ENCODE measurements around the gene ZNF532. TPM values are rescaled to one million over a fixed set of nuclear protein-coding genes. Genes with fewer than 3 reads are reported as not detected.
"Not testable (repeated sequence)": the region's sequence is repeated elsewhere in the genome, so short reads cannot be mapped to it uniquely, and the experiment has no call there.

ZNF532 gene
- total and polyA plus RNA-seq, 2 of the 13 experiments (the other 11 are each of a cell fraction or from before 2014, with no cell fraction given), result not detected

- TF ChIP-seq, protein P1, sequence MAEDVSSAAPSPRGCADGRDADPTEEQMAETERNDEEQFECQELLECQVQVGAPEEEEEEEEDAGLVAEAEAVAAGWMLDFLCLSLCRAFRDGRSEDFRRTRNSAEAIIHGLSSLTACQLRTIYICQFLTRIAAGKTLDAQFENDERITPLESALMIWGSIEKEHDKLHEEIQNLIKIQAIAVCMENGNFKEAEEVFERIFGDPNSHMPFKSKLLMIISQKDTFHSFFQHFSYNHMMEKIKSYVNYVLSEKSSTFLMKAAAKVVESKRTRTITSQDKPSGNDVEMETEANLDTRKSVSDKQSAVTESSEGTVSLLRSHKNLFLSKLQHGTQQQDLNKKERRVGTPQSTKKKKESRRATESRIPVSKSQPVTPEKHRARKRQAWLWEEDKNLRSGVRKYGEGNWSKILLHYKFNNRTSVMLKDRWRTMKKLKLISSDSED (CRISPR knock-in tag; IDR thresholded peaks at IDR 0.05), result no peak
- no peak for TF ChIP-seq ZNF430 (CRISPR knock-in tag; IDR thresholded peaks at IDR 0.05)
- TF ChIP-seq RAD21 (CRISPR knock-in tag; IDR thresholded peaks at IDR 0.05), result no peak
- TF ChIP-seq AFF4 (CRISPR knock-in tag; IDR thresholded peaks at IDR 0.05), result no peak
- TF ChIP-seq, protein P2, sequence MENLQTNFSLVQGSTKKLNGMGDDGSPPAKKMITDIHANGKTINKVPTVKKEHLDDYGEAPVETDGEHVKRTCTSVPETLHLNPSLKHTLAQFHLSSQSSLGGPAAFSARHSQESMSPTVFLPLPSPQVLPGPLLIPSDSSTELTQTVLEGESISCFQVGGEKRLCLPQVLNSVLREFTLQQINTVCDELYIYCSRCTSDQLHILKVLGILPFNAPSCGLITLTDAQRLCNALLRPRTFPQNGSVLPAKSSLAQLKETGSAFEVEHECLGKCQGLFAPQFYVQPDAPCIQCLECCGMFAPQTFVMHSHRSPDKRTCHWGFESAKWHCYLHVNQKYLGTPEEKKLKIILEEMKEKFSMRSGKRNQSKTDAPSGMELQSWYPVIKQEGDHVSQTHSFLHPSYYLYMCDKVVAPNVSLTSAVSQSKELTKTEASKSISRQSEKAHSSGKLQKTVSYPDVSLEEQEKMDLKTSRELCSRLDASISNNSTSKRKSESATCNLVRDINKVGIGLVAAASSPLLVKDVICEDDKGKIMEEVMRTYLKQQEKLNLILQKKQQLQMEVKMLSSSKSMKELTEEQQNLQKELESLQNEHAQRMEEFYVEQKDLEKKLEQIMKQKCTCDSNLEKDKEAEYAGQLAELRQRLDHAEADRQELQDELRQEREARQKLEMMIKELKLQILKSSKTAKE (CRISPR knock-in tag; IDR thresholded peaks at IDR 0.05; ENCODE audit: borderline replicate concordance), result no peak
Observed at GRCh38 chr18:58829263-58829662, 35.4 kb upstream of the ZNF532 start (continued).

DNA sequence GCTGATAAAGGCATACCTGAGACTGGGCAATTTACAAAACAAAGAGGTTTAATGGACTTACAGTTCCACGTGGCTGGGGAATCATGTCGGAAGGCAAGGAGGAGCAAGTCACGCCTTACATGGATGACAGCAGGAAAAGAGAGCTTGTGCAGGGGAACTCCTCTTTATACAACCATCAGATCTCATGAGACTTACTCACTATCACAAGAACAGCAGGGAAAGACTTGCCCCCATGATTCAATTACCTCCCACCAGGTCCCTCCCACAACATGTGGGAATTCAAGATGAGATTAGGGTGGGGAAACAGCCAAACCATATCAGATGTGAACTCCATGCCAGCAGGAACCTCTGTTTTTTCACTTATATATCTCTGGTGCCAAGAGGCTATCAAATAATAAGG, 34.8 kb upstream of the ZNF532 start:
- H3K9ac ChIP-seq (ENCODE audit: insufficient read depth, low read depth, low read length); FAIRE-seq; H3K79me2 ChIP-seq (ENCODE audit: insufficient read depth, low read length); DNase-seq (ENCODE audit: low spot score); H3K4me2 ChIP-seq (ENCODE audit: low read depth, low read length); H3K4me1 ChIP-seq (ENCODE audit: insufficient read depth, low read length); H3K36me3 ChIP-seq (replicated peaks in 1 of 2; ENCODE audit: control insufficient read depth in 1 of 2, insufficient read depth in 2 of 2, low read length in 2 of 2); in situ Hi-C loops (cut with HindIII; ENCODE audit: extremely low pct_ligation_motif_present, low pct_unique_long_range_greater_than_20kb); H3K27ac ChIP-seq (ENCODE audit: extremely low read length, insufficient read depth, low read length); H4K20me1 ChIP-seq (ENCODE audit: insufficient read depth, low read length); CTCF ChIA-PET (ENCODE audit: low intra/inter-chr PET ratio, low total read pairs); H3K27me3 ChIP-seq (ENCODE audit: control insufficient read depth in 1 of 2, insufficient read depth in 2 of 2, low read length in 2 of 2); BruUV-seq (replicated peaks); H3K4me3 ChIP-seq (replicated peaks in 1 of 3; ENCODE audit: insufficient read depth in 1 of 3, low read depth in 2 of 3, low read length in 3 of 3); intact Hi-C loops (cut with micrococcal nuclease; ENCODE audit: unreplicated experiment); ATAC-seq; H2AFZ ChIP-seq (ENCODE audit: low read length); H3K9me3 ChIP-seq (ENCODE audit: low read length); POLR2A ChIA-PET: not testable (repeated sequence)
- 63% methylated on average over 3 of the region's 3 CpGs for WGBS (ENCODE audit: low lambda C conversion rate)
